ENCODE data around the gene TMEM94.
"Not testable (repeated sequence)": the region's sequence is repeated elsewhere in the genome, so short reads cannot be mapped to it uniquely, and the experiment has no call there.

The TMEM94 gene

DNA sequence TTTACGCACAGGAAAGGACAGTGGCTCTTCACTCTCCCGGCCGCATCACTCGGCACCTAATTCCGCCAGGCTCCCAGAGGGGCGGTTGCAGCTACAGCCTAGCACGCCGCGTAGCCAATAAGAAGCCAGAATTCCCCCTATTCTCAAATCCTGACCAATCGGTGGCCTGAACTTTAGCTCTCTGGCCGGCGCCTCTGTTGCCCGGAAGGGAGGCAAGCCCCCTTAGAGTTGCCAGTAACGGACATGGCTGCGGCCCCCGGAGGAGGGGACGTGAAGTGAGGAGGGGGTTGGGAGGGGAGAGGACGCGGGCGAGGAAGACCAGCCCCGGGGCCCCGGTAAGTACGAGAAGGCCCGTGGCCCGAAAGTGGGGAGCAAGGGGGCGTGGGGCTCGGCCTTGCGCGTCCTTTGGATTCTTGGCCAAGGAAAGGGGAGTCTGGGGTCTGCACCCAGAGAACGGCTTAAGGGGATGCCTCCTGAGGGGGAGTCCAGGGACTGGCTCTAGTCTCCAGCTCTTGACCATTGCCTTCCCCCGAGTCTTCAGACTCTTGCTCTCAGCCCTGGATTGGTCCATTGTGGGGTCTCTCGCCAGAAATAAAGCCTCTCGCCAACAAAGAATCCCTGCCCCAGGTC is at the start of gene TMEM94:
Gene TMEM94 (plus strand): TSS at position 219 of the 630 bp plus-strand sequence. CDS start 15,271 bp downstream, outside the sequence.
- peak; percentile 87 for DNase-seq

DNA sequence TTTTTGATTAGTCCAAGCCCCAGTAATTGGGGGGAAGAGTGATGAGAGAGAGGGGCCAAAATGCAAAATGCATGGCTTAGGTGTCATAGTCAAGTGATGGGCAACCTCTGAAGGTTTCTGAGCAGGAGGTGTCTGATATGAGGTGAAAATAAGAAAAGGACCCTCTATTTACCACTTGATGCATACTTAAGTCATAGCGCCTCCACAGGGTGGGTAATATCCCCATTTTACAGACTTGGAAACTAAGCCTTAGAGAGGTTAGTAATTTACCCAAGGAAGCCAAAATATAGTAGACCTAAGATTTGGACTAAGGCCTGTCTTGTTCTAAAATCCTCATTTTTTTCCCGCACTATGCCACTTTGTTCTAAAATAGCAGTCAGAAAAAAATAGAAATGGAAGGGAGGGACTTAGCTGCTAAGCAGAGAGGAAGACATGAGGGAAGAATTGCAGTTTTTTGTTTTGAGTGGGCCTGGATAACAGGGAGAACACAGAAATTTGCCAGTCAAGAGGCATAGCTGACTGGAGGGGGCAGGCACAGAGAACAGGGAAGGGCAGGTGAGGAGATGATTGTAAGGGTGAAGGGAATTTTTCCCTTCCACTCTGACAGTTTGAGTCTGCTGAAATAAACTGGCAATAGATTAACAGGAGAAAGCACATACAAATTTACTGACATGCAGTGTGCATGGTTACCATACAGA is 48.6 kb upstream of the TMEM94 start:
- DNase-seq = no peak

DNA sequence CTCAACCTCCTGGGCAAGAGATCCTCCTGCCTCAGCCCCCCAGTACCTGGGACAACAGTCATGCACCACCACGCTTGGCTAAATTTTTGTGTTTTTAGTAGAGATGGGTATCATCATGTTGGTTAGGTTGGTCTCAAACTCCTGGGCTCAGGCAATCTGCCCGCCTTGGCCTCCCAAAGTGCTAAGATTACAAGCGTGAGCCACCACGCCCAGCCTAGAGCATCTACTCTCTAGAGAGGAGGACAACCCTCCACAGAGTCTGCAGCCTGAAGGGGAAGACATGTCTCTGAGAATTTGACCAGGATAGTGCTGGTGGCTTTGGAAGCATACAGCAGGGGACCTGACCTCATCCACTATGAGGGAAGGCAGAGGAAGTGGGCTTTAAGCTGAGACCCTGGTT is 46.3 kb upstream of the TMEM94 start:
- DNase-seq = no peak

DNA sequence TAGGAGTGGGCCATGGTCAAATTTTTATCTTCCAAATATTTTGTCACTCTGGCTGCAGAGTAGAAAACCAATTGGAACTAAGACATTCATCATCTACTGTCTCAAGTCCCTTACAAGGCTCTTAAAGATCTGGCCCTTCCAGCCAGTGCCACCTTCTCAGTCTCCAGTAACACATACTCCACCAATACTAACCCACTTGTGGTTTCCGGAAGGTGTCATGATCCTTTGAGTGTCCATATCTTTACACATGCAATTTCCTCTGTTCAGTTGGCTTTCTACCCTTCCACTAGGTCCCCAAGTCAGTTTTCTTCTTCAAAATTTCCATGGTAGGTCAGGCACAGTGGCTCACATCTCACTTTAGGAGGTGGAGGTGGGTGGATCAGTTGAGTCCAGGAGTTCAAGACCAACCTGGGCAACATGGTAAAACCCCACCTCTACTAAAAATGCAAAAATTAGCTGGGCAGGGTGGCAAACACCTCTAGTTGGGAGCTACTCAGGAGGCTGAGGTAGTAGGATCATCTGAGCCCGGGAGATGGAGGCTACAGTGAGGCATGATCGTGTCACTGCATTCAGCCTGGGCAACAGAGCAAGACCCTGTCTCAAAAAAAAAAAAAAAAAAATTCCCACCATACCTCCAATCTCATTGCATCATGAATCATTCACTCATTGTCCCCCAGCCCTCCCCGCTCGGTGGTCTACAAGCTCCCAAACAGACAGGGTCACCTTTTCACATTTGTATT is 44.9 kb upstream of the TMEM94 start:
- DNase-seq = no peak

- peak; percentile 73 for DNase-seq
Observed at GRCh38 chr17:75412455-75413317, 43.7 kb upstream of the TMEM94 start.

DNA sequence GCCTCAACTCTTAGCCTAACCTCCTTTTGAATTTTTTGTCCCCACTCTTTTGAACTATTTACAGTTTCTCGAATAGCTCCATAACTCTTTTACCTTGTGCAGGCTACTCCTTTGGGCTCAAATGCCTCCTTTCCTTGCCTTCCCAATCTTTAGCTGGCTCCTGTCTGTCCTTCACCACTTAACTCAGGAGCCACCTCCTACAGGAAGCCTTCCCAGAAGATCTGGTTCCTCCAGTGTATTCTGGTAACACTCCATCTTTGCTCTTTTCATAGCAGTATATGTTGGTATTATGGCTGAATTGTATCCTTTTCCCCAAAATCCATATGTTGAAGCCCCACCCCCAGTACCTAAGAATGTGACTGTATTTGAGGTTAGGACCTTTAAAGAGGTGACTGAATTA is 41.9 kb upstream of the TMEM94 start:
- no peak for DNase-seq

DNA sequence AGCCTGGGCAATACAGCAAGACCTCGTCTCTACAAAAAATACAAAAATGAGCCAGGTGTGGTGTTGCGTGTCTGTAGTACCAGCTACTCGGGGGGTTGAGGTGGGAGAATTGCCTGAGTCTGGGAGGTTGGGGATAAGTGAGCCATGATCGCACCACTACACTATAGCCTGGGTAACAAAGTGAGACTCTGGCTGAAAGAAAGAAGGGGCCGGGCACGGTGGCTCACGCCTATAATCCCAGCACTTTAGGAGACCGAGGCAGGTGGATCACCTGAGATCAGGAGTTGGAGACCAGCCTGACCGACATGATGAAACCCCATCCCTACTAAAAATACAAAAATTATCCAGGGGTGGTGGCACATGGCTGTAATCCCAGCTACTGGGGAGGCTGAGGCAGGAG is 40.4 kb upstream of the TMEM94 start:
- DNase-seq = no peak

DNA sequence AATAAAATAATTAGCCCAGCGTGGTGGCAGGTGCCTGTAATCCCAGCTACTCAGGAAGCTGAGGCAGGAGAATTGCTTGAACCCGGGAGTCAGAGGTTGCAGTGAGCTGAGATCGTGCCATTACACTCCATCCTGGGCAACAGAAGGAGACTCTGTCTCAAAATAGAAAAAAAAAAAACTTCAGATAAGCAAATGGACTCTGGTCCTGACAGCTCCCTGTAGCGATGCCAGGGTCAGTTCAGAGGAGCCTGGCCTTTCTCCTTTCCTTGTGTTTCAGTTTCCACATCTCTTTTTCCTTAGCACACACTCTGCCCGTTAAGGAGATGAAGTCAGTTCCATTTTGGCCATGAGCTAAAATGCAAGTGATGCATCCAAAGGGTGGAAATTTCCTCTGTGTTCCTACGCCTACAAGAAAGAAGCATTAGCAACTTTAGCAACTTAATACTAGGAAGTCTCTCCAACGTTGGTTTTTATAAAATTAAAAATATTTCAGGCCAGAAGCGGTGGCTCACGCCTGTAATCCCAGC is 39.3 kb upstream of the TMEM94 start:
- DNase-seq = no peak

GRCh38 chr17:75418531-75418930 is 37.9 kb upstream of the TMEM94 start:
- DNase-seq = no peak

DNA sequence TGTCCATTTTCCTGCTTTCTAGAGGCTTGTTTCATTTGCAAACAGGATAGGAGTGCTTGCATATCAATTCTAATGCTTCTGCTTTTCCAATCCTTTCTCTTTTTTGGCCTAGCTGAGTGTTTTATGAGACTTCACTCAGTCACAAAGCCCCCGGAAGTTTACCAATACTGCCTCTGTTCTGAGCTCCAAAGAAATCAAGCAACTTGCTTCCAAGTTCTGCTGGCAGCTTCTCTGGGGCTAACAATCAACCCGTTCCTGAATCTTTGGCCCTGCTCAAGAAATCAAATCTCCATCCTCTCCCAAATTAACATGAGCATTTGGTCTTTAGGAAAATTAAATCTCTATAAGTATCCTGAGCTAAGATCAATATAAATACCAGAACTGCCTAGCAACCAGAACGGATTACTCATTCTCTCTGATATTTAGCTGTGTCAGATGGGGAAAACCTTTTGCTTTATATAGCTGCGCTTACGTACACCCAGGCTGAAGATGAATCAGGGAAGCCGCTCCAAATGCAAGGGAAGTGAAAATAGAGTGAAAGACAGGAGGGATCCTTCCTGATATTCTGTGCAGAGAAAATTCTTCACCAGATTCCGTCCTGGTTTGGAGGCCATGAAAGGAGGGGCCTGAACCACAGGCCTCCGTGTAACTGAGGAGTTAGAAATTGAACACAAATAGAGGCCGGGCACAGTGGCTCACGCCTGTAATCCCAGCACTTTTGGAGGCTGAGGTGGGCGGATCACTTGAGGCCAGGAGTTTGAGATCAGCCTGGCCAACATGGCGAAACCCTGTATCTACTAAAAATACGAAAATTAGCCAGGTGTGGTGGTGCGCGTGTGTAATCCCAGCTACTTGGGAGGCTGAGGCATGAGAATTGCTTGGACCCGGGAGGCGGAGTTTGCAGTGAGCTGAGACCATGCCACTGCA is 27.6 kb upstream of the TMEM94 start:
- no peak for DNase-seq

- DNase-seq = no peak
Observed at GRCh38 chr17:75430159-75430974, 26.1 kb upstream of the TMEM94 start.

DNA sequence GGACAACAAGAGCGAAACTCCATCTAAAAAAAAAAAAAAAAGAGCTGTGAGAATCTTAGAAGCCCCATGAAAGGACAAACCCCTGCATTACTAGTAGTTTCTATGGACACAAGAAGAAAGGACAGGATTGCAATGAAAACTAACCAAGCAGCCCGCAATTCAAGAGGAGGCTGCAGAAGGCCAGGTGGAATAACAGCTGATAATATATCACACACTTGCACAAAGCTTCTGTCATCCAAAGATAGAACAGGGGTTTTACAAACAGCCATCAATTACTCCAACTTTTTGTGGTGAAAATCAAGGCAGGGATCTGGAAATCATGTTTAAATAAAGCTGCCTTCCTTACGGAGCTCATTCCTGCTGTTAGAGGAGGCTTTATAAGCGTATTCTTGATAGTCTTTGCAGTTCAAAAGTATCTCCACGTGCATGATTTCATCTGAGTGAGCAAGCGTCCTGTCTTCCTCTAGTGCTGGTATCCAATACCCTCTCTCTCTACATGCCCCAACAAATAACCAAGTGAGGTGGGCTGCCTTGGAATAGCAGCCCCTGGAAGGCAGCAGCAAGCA is 23.1 kb upstream of the TMEM94 start:
- no peak for DNase-seq

GRCh38 chr17:75434433-75434832 is 22.0 kb upstream of the TMEM94 start:
- DNase-seq = not testable (repeated sequence)

DNA sequence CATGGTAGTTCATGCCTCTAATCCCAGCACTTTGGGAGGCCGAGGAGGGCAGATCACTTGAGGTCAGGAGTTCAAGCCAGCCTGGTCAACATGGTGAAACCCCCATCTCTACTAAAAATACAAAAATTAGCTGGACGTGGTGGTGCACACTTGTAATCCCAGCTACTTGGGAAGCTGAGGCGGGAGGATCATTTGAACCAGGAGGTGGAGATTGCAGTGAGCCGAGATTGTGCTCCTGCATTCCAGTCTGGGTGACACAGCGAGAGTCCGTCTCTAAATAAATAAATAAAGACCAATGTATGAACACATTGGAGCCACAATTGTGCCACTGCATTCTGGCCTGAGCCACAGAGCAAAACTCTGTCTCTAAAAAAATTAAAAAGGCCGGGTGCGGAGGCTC is 19.0 kb upstream of the TMEM94 start:
- not testable (repeated sequence) for DNase-seq

- no peak for DNase-seq
Observed at GRCh38 chr17:75439287-75439686, 17.1 kb upstream of the TMEM94 start.

GRCh38 chr17:75440738-75441448 is 15.5 kb upstream of the TMEM94 start:
- DNase-seq = no peak

DNA sequence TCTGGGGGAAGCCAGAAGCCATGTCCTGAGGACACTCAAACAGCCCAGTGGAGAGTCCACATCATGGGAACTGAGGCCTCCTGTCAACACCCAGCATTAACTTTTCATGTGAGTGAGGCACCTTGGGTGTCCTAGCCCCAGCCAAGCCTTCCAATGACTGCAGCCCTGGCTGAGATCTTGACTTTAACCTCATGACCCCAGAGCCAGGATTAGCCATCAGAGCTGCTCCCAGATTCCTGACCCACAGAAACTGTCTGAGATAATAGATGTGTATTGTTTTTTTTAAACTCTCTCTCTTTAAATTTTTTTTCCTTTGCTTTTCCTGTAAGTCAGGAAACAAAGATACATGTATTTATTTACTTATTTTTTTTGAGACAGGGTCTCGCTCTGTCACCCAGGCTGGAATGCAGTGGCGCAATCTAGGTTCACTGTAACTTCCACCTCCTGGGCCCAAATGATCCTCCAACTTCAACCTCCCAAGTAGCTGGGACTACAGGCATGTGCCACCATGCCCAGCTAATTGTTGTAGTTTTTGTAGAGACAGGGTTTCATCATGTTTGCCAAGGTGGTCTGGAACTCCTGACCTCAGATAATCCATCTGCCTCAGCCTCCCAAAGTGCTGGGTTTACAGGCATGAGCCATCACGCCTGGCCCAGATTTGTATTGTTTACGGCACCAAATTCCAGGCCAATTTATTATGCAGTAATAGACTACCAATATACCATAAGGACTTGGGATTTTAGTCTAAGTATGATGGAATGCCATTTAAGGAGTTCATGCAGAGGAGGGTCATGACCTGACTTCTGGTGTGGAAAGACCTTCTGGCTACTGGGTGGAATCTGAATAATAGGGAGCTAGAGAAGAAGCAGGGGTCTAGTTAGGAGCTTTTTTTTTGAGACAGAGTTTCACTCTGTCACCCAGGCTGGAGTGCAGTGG is 14.0 kb upstream of the TMEM94 start:
- no peak for DNase-seq

GRCh38 chr17:75445296-75445695 is 11.1 kb upstream of the TMEM94 start:
- no peak for DNase-seq

All from activated CD8-positive, alpha-beta memory T cell treated with anti-CD3 and anti-CD28 coated beads, Interleukin-2, amount 50 U/mL, for 4 hours (primary cell).